ENCODE results near the gene FAM229B. TPM values are rescaled to one million over a fixed set of nuclear protein-coding genes. Genes with fewer than 3 reads are reported as not detected.

Gene FAM229B
- total RNA-seq, 2 experiments from 2014 or later: 2.7 to 3.4 TPM

- POLR2A ChIA-PET: no interaction called here
- CTCF ChIA-PET: interaction anchor here (0.7 kb wide), 1 partner anchor 10 kb away, joined by 3 read pairs; no protein-coding TSS in a partner anchor
- H3K4me1 Mint-ChIP-seq: peaks cover 26% of the 10 kb centered on the region
- peaks cover 19% of the 10 kb centered on the region for H3K27me3 Mint-ChIP-seq
- H3K9me3 Mint-ChIP-seq: no peaks in the 10 kb centered on the region
- DNase-seq: no peak
- H3K4me3 Mint-ChIP-seq: no peak overlapping the region
- H3K27ac Mint-ChIP-seq: no peak overlapping the region
- H3K36me3 Mint-ChIP-seq (ENCODE audit: low read depth): no peaks in the 10 kb centered on the region
These were observed 30.6 kb downstream of the FAM229B start for GRCh38 chr6:112118034-112118433.

DNA sequence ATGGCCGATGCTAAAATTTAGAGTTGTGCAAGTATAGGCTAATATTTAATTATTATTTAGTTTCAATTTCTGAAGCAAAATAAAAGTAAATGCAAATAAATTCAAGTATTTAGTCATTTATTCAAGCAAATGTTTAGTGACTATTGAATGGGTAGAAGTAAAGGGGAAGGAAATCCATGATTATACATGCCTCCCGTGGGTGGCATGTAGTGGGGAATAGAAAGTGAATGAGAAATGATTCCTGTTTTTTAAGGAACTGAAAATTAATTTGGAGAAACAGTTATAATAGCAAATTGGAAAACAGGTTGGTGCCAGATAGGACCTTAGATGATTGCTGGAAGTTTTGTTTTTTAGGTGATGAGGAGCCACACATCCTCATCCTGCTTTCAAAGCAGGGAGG is 35.4 kb downstream of the FAM229B start:
- POLR2A ChIA-PET: no interaction called here
- Mint-ChIP-seq H3K27ac (no peak overlapping the region), H3K4me3 (no peak overlapping the region), H3K9me3 (no peaks in the 10 kb centered on the region), H3K4me1 (peaks cover 9% of the 10 kb centered on the region), H3K36me3 (ENCODE audit: low read depth) (no peaks in the 10 kb centered on the region), H3K27me3 (peaks cover 16% of the 10 kb centered on the region)
- CTCF ChIA-PET: no interaction called here
- no peak for DNase-seq

DNA sequence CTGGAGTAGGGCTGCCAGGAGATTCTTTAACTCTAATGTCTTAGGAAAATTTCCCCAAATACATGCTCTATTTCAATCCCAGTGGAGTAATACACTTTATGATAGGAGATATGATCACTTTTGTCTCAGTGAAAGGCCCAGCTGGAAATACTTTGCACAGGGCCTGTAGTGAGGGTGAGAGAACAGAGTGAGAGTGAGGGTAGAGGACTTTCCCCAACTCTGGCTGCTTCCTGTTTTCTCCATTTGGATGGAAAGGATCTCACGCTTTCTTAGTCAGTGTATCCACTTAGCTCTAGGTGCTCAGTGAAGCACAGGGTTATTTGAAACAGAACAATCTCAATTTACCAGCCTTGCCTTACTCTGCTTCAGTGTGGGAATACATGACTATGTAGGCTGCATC is 36.6 kb downstream of the FAM229B start:
- ChIA-PET POLR2A (no interaction called here), CTCF (interaction anchor here (1.3 kb wide), 1 partner anchor 39 kb away, joined by 3 read pairs; no protein-coding TSS in a partner anchor)
- H3K27me3 Mint-ChIP-seq: peaks cover 21% of the 10 kb centered on the region
- DNase-seq: no peak
- H3K9me3 Mint-ChIP-seq: no peaks in the 10 kb centered on the region
- H3K27ac Mint-ChIP-seq: no peak overlapping the region
- H3K36me3 Mint-ChIP-seq (ENCODE audit: low read depth): no peaks in the 10 kb centered on the region
- no peak overlapping the region for H3K4me3 Mint-ChIP-seq
- no peaks in the 10 kb centered on the region for H3K4me1 Mint-ChIP-seq

- ChIA-PET CTCF (no interaction called here), POLR2A (no interaction called here)
- Mint-ChIP-seq H3K9me3 (no peaks in the 10 kb centered on the region), H3K4me1 (no peaks in the 10 kb centered on the region), H3K4me3 (no peak overlapping the region), H3K27ac (no peak overlapping the region), H3K27me3 (peaks cover 39% of the 10 kb centered on the region), H3K36me3 (ENCODE audit: low read depth) (no peaks in the 10 kb centered on the region)
- no peak for DNase-seq
These were observed 40.8 kb downstream of the FAM229B start for GRCh38 chr6:112128208-112128607.

- Mint-ChIP-seq H3K4me3 (no peak overlapping the region), H3K4me1 (no peaks in the 10 kb centered on the region)
- CTCF ChIA-PET: no interaction called here
These were observed 43.5 kb downstream of the FAM229B start for GRCh38 chr6:112130878-112131277.

GRCh38 chr6:112139052-112139451 is 51.7 kb downstream of the FAM229B start:
- POLR2A ChIA-PET: no interaction called here
- CTCF ChIA-PET: interaction anchor here (0.6 to 1.5 kb wide), 3 partner anchors 24 to 439 kb away, joined by 3 to 4 read pairs (median 3); partner anchors contain the start of genes FAM229B and TUBE1
- no peaks in the 10 kb centered on the region for H3K9me3 Mint-ChIP-seq

More at GRCh38 chr6:112130878-112131277, 43.5 kb downstream of the FAM229B start:
- Mint-ChIP-seq H3K27ac (no peak overlapping the region), H3K27me3 (peaks cover 38% of the 10 kb centered on the region), H3K36me3 (ENCODE audit: low read depth) (no peaks in the 10 kb centered on the region), H3K9me3 (no peaks in the 10 kb centered on the region)
- POLR2A ChIA-PET: no interaction called here
- no peak for DNase-seq

GRCh38 chr6:112141707-112142106 is 54.3 kb downstream of the FAM229B start:
- peaks cover 18% of the 10 kb centered on the region for H3K27me3 Mint-ChIP-seq

More at GRCh38 chr6:112139052-112139451, 51.7 kb downstream of the FAM229B start:
- Mint-ChIP-seq H3K4me3 (no peak overlapping the region), H3K4me1 (peaks cover under 1% of the 10 kb centered on the region), H3K27me3 (peaks cover 23% of the 10 kb centered on the region), H3K36me3 (ENCODE audit: low read depth) (no peaks in the 10 kb centered on the region), H3K27ac (no peak overlapping the region)
- DNase-seq: no peak

GRCh38 chr6:112144145-112144926 is 56.9 kb downstream of the FAM229B start:
- Mint-ChIP-seq H3K4me1 (peaks cover 1% of the 10 kb centered on the region), H3K27me3 (peaks cover 14% of the 10 kb centered on the region), H3K4me3 (no peak overlapping the region), H3K9me3 (no peaks in the 10 kb centered on the region), H3K27ac (no peak overlapping the region), H3K36me3 (ENCODE audit: low read depth) (no peaks in the 10 kb centered on the region)
- no peak for DNase-seq
- ChIA-PET CTCF (interaction anchor here (0.9 to 3.0 kb wide), 3 partner anchors 19 to 36 kb away, joined by 3 to 15 read pairs (median 3); no protein-coding TSS in a partner anchor), POLR2A (interaction anchor here (0.6 kb wide), 2 partner anchors 472 to 920 kb away, joined by 3 to 6 read pairs; no protein-coding TSS in a partner anchor)

More at GRCh38 chr6:112141707-112142106, 54.3 kb downstream of the FAM229B start:
- ChIA-PET POLR2A (no interaction called here), CTCF (no interaction called here)
- H3K27ac Mint-ChIP-seq: no peak overlapping the region
- no peaks in the 10 kb centered on the region for H3K9me3 Mint-ChIP-seq
- H3K36me3 Mint-ChIP-seq (ENCODE audit: low read depth): no peaks in the 10 kb centered on the region
- DNase-seq: no peak
- no peak overlapping the region for H3K4me3 Mint-ChIP-seq
- H3K4me1 Mint-ChIP-seq: peaks cover 1% of the 10 kb centered on the region

- Mint-ChIP-seq H3K9me3 (no peaks in the 10 kb centered on the region), H3K4me1 (peaks cover 1% of the 10 kb centered on the region), H3K4me3 (no peak overlapping the region), H3K27ac (no peak overlapping the region), H3K27me3 (peaks cover 8% of the 10 kb centered on the region), H3K36me3 (ENCODE audit: low read depth) (no peaks in the 10 kb centered on the region)
- CTCF ChIA-PET: interaction anchor here (1.2 to 3.0 kb wide), 2 partner anchors 18 to 35 kb away, joined by 3 to 15 read pairs; no protein-coding TSS in a partner anchor
- DNase-seq: no peak
- POLR2A ChIA-PET: no interaction called here
These were observed 57.7 kb downstream of the FAM229B start for GRCh38 chr6:112145080-112145573.

DNA sequence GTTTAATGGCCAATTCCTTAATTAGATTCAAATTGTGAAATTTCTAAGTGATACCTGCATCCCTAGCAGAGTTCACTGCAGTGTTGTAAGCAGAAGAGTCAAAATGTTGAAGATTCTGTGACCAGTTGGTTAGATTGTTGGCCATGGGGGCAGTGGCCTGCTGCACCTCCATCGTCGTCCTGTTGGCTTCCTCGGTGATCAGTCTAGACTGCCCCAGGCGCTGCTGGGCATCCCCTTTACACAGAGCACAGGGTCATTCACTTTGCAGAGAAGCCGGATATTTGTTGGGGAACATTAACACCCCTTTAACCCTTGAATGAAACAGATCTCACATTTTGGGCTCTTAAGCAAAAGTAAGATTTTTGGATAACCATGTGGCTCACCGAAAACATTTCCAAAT is 60.7 kb downstream of the FAM229B start:
- DNase-seq: no peak
- H3K9me3 Mint-ChIP-seq: no peaks in the 10 kb centered on the region
- ChIA-PET POLR2A (no interaction called here), CTCF (interaction anchor here (1.5 kb wide), 1 partner anchor 15 kb away, joined by 7 read pairs; no protein-coding TSS in a partner anchor)
- peaks cover 1% of the 10 kb centered on the region for H3K4me1 Mint-ChIP-seq
- no peak overlapping the region for H3K27ac Mint-ChIP-seq
- H3K36me3 Mint-ChIP-seq (ENCODE audit: low read depth): no peaks in the 10 kb centered on the region
- no peak overlapping the region for H3K4me3 Mint-ChIP-seq
- peaks cover 11% of the 10 kb centered on the region for H3K27me3 Mint-ChIP-seq

- DNase-seq: no peak
- no peak overlapping the region for H3K27ac Mint-ChIP-seq
- H3K4me3 Mint-ChIP-seq: no peak overlapping the region
- H3K36me3 Mint-ChIP-seq (ENCODE audit: low read depth): no peaks in the 10 kb centered on the region
- H3K27me3 Mint-ChIP-seq: peaks cover 13% of the 10 kb centered on the region
- POLR2A ChIA-PET: no interaction called here
- CTCF ChIA-PET: no interaction called here
- H3K4me1 Mint-ChIP-seq: peaks cover 4% of the 10 kb centered on the region
- no peaks in the 10 kb centered on the region for H3K9me3 Mint-ChIP-seq
These were observed 61.8 kb downstream of the FAM229B start for GRCh38 chr6:112149236-112149635.

- DNase-seq: no peak
- no peaks in the 10 kb centered on the region for H3K36me3 Mint-ChIP-seq (ENCODE audit: low read depth)
- no peak overlapping the region for H3K27ac Mint-ChIP-seq
- H3K4me1 Mint-ChIP-seq: peaks cover 9% of the 10 kb centered on the region
- H3K9me3 Mint-ChIP-seq: no peaks in the 10 kb centered on the region
- H3K27me3 Mint-ChIP-seq: peaks cover 13% of the 10 kb centered on the region
- ChIA-PET POLR2A (no interaction called here), CTCF (no interaction called here)
- H3K4me3 Mint-ChIP-seq: no peak overlapping the region
These were observed 62.4 kb downstream of the FAM229B start for GRCh38 chr6:112149719-112150263.

DNA sequence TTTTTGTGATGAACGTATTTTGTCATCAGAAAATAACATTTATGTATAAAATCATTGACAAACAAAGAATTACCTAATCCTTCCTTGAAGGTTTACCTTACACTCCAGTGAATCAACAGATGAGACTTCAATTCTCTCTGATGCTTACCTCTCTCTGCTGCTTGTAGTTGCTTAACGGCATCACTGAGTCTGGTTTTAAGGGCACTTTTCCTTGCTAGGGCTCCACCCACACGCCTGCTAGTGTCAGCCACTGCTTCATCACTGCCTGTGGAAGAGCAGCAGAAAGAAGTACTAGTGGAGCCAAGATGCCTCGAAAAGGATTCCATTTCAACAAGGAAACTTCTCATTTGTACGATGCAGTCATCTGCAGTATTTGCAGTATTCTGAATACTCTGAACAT is 63.0 kb downstream of the FAM229B start:
- ChIA-PET CTCF (no interaction called here), POLR2A (no interaction called here)
- no peak overlapping the region for H3K27ac Mint-ChIP-seq
- no peak for DNase-seq
- peaks cover 13% of the 10 kb centered on the region for H3K27me3 Mint-ChIP-seq
- H3K36me3 Mint-ChIP-seq (ENCODE audit: low read depth): no peaks in the 10 kb centered on the region
- no peaks in the 10 kb centered on the region for H3K9me3 Mint-ChIP-seq
- H3K4me3 Mint-ChIP-seq: no peak overlapping the region
- H3K4me1 Mint-ChIP-seq: peaks cover 10% of the 10 kb centered on the region
